Vagina (tissue), 2 donors: Measurements from ENCODE around the gene PRDM15. TPM values are rescaled to one million over a fixed set of nuclear protein-coding genes. Genes with fewer than 3 reads are reported as not detected.

Experiments
- DNase-seq, 2 donors: peaks; one replicate each; pipeline ENCODE4 v3.0.0-alpha.2; 2017; ENCODE audit errors: extremely low spot score in 2 of 2
- H3K27ac ChIP-seq: fragments of 200-600 bp; sonication (generic); one replicate; pipeline ENCODE4 v1.5.1; 2019
- H3K27me3 ChIP-seq: fragments of 200-600 bp; sonication (generic); one replicate; pipeline ENCODE4 v1.5.1; 2019
- H3K36me3 ChIP-seq, 2 donors: fragments of 200-600 bp; sonication (generic); one replicate each; pipeline ENCODE4 v1.5.1; 2017 to 2019
- H3K4me1 ChIP-seq: fragments of 200-600 bp; sonication (generic); one replicate; pipeline ENCODE4 v1.5.1; 2019
- H3K4me3 ChIP-seq, 2 donors: fragments of 200-600 bp; sonication (generic); 1 replicate in 1 of 2; 2 replicates in 1 of 2; pipeline ENCODE4 v1.5.1; 2016 to 2019
- H3K9me3 ChIP-seq: fragments of 200-600 bp; sonication (generic); one replicate; pipeline ENCODE4 v1.5.1; 2019
- POLR2A ChIP-seq, 2 donors: fragments of 450-650 bp; IDR thresholded peaks; one replicate each; pipeline ENCODE4 v1.6.1; 2017; ENCODE audit warnings: antibody characterized with exemption in 2 of 2, mild to moderate bottlenecking in 2 of 2, moderate library complexity in 2 of 2
- POLR2AphosphoS5 ChIP-seq, 2 donors: sonication (generic); formaldehyde crosslinking; IDR thresholded peaks; one replicate each; pipeline ENCODE4 v1.9.0; 2017; ENCODE audit warnings: antibody characterized with exemption in 2 of 2, mild to moderate bottlenecking in 2 of 2, low read depth in 1 of 2; ENCODE audit not compliant: insufficient read depth in 1 of 2
- intact Hi-C: fragments of 100-400 bp; cut with DNase I; formaldehyde crosslinking; loops from one replicate; pipeline ENCODE4 v1.15.1; 2023
- total RNA-seq: library from RNA; depleted of rRNA; stranded (reverse); fragments of >200 nt; gene quantifications from one replicate; pipeline ENCODE4 v1.2.3, GENCODE V29; 2016
- TF ChIP-seq, protein P1 (sequence below), 3 experiments: fragments of 450-650 bp in 2 of 3; fragments of 200-600 bp in 1 of 3; sonication (generic) in 1 of 3; IDR thresholded peaks; one replicate each; pipeline ENCODE4 v1.5.1; 2017 to 2019; ENCODE audit warnings: antibody characterized with exemption in 3 of 3, mild to moderate bottlenecking in 2 of 3, moderate library complexity in 2 of 3

The PRDM15 gene
- total RNA-seq, 1 donor from 2014 or later, result 31.2 TPM

DNA sequence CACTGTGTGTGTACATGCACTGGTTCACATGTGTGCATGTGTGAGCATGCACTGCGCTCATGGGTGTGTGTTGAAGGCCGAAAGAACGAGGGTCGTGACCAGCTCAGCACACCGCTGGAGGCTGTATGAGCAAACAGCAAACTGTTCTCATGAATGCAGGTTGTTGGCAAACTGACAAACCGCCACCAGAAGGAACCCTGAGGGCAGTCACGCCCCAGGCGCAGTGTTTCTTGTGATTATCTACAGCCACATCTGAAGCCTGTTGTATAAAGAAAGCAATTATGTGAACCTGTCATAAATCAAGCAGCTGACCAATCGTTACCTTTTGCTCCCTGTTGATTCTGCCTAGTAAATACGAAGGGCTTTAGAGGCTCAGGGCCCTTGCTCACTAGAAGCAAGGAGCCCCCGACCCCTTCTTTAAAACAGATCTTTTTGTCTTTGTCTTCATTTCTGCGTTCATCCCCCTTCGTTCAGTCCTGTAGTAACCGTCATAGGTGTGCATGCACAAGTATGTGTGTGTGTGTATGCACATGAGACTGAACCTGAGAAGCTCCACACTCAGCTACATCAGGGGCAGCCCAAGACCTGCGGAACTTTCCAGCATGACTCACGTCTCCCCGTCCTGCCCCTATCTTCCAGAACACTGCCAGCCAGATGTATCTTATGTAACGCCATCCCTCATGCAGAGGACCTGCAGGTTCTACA, 95.5 kb downstream of the PRDM15 start:
- intact Hi-C loops, result no loop called here
- Histone ChIP-seq H3K27ac (no peak overlapping the region), H3K36me3 (no peaks in the 10 kb centered on the region), H3K4me3 (no peak overlapping the region), H3K4me1 (no peaks in the 10 kb centered on the region), H3K27me3 (no peaks in the 10 kb centered on the region), H3K9me3 (no peaks in the 10 kb centered on the region)
- TF ChIP-seq POLR2A (IDR thresholded peaks at IDR 0.05) (no peak), POLR2AphosphoS5 (IDR thresholded peaks at IDR 0.05; ENCODE audit: insufficient read depth in 1 of 2, low read depth in 1 of 2) (no peak)
- TF ChIP-seq, protein P1, sequence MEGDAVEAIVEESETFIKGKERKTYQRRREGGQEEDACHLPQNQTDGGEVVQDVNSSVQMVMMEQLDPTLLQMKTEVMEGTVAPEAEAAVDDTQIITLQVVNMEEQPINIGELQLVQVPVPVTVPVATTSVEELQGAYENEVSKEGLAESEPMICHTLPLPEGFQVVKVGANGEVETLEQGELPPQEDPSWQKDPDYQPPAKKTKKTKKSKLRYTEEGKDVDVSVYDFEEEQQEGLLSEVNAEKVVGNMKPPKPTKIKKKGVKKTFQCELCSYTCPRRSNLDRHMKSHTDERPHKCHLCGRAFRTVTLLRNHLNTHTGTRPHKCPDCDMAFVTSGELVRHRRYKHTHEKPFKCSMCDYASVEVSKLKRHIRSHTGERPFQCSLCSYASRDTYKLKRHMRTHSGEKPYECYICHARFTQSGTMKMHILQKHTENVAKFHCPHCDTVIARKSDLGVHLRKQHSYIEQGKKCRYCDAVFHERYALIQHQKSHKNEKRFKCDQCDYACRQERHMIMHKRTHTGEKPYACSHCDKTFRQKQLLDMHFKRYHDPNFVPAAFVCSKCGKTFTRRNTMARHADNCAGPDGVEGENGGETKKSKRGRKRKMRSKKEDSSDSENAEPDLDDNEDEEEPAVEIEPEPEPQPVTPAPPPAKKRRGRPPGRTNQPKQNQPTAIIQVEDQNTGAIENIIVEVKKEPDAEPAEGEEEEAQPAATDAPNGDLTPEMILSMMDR (IDR thresholded peaks at IDR 0.05), result no peak
- DNase-seq, result no peak

DNA sequence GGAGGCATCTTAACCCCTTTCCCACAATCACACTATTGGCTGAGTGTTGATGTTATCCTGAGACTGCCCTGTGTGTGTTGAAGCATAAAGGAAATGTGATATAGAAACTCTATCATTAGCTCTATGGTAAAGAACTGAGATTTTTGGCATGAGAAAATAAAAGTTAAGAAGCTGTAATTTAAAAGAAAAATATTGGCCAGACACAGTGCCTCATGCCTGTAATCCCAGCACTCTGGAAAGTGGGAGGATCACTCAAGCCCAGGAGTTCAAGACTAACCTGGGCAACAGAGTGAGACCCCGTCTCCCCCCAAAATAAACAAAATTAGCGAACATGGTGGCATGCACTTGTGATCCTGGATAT, 98.1 kb downstream of the PRDM15 start:
- TF ChIP-seq, protein P1 (IDR thresholded peaks at IDR 0.05), result no peak
- no peak for TF ChIP-seq POLR2AphosphoS5 (IDR thresholded peaks at IDR 0.05; ENCODE audit: insufficient read depth in 1 of 2, low read depth in 1 of 2)
- TF ChIP-seq POLR2A (IDR thresholded peaks at IDR 0.05), result no peak
- intact Hi-C loops, result no loop called here
- H3K36me3 ChIP-seq, result no peaks in the 10 kb centered on the region
- no peak for DNase-seq
- no peaks in the 10 kb centered on the region for H3K27me3 ChIP-seq
- no peak overlapping the region for H3K27ac ChIP-seq
- H3K9me3 ChIP-seq, result no peaks in the 10 kb centered on the region
- peaks cover 10% of the 10 kb centered on the region for H3K4me1 ChIP-seq
- no peak overlapping the region for H3K4me3 ChIP-seq

DNA sequence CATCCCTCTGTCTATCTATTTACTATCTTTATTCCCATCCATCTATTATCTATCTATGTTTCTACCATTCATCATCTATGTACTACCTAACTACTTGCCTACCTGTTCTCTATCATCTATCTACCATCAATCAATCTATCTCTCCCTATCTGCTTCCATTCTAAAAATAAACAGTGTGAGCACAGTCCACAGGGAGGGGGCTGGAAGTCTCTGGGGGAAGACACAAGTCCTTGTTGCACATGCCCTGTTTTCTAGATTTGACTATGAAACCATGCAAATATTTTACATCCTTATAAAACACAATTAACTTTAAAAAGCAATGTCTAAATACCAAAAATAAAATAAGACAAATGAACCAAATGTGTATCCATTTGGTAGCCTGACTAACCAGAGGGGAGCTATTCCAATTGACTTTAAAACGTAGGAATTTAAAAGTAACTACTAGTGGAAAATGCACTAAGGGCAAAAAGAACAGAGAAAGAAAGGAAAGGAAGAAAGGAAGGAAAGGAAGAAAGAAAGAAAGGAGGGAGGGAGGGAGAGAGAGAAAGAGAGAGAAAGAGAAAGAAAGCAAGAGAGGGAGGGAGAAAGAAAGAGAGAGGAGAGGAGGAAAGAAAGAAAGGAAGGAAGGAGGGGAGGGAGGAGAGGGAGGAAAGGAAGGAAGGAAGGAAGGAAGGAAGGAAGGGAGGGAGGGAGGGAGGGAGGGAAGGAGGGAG, 98.7 kb downstream of the PRDM15 start:
- intact Hi-C loops, result no loop called here
- Histone ChIP-seq H3K27ac (no peak overlapping the region), H3K27me3 (no peaks in the 10 kb centered on the region), H3K4me3 (no peak overlapping the region), H3K4me1 (peaks cover 10% of the 10 kb centered on the region), H3K36me3 (no peaks in the 10 kb centered on the region), H3K9me3 (no peaks in the 10 kb centered on the region)
- TF ChIP-seq POLR2A (IDR thresholded peaks at IDR 0.05) (no peak), POLR2AphosphoS5 (IDR thresholded peaks at IDR 0.05; ENCODE audit: insufficient read depth in 1 of 2, low read depth in 1 of 2) (no peak)
- TF ChIP-seq, protein P1 (IDR thresholded peaks at IDR 0.05), result no peak
- DNase-seq, result no peak

DNA sequence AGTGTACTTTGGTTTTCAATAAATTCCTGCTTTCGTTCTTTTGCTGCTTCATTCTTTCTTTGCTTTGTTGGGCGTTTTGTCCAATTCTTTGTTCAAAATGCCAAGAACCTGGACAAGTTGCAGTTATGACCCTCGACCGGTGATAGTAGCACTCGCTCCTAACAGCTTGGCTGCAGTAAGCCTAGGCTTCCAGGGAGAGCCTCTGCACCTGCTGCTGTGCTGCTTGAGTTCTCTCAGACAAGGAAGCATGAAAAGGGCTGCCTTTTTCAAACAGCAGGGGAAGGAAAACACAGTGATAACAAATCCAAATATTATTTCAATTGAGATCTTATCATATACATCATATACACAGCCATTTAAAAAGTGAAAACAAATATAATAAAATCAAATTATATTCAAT, 99.5 kb downstream of the PRDM15 start:
- intact Hi-C loops, result no loop called here
- Histone ChIP-seq H3K4me1 (peaks cover 10% of the 10 kb centered on the region), H3K4me3 (no peak overlapping the region), H3K36me3 (no peaks in the 10 kb centered on the region), H3K27me3 (no peaks in the 10 kb centered on the region), H3K9me3 (no peaks in the 10 kb centered on the region), H3K27ac (no peak overlapping the region)
- TF ChIP-seq POLR2AphosphoS5 (IDR thresholded peaks at IDR 0.05; ENCODE audit: insufficient read depth in 1 of 2, low read depth in 1 of 2) (no peak), POLR2A (IDR thresholded peaks at IDR 0.05) (no peak)
- TF ChIP-seq, protein P1 (IDR thresholded peaks at IDR 0.05), result no peak
- DNase-seq, result no peak
